Measurements from ENCODE around the gene HDGF.
A peak's percentile ranks its signal among the peaks of the same experiment; 100 is the strongest.
"Not testable (repeated sequence)": the region's sequence is repeated elsewhere in the genome, so short reads cannot be mapped to it uniquely, and the experiment has no call there.

The HDGF gene

GRCh38 chr1:156766298-156767100, 15.0 kb upstream of the HDGF start:
- no peak for DNase-seq

- no peak for DNase-seq
Observed at GRCh38 chr1:156765666-156766065, 14.2 kb upstream of the HDGF start.

GRCh38 chr1:156765136-156765535, 13.7 kb upstream of the HDGF start:
- DNase-seq = not testable (repeated sequence)

DNA sequence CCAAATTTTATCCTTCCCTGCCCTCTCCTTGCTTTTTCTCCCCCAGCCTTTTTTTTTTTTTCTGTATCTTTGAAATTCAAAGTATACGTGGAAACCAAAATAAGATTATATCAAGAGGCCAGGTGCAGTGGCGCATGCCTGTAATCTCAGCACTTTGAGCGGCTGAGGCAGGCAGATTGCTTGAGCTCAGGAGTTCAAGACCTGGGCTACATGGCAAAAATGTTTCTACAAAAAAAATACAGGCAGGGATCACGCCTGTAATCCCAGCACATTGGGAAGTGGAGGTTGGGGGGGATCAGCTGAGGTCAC, 9.3 kb upstream of the HDGF start:
- no peak for DNase-seq

GRCh38 chr1:156760092-156760795, 8.8 kb upstream of the HDGF start:
- no peak for DNase-seq

DNA sequence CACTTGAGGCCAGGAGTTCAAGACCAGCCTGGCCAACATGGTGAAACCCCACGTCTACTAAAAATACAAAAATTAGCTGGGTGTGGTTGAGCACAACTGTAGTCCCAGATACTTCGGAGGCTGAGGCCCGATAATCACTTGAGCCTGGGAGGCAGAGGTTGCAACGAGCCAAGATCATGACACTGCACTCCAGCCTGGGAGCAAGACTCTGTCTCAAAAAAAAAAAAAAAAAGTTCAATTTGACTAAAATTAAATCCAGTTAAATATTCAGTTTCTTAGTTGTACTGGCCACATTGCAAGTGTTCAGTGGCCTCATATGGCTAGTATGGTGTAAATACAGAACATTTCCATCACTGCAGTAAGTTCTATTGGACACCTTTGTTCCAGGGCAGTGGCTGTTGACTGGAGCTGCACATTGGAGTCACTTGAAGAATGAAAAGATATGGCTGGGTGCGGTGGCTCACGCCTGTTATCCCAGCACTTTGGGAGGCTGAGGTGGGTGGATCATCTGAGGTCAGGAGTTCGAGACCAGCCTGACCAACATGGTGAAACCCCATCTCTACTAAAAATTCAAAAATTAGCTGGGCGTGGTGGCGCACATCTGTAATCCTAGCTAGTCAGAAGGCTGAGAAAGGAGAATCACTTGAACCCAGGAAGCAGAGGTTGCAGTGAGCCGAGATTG, 6.2 kb upstream of the HDGF start:
- not testable (repeated sequence) for DNase-seq

DNA sequence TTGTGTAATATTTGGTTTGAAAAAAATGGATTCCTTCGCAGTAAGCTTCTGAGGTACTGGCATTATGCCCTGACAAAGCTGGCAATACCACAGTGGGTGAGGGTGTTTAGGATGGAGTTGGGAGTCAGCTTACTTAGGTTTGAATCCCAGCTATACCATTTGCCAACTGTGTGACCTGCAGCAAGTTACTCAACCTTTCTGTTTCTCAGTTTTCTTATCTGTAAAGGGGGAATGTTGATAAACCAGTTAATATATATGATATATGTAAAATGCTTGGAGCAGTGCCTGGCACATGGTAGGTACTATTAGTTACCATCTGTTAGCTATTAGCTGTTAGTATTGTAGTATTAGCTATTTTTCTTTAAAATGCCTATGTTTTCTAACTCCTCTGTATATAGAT, 4.9 kb upstream of the HDGF start:
- no peak for DNase-seq

DNA sequence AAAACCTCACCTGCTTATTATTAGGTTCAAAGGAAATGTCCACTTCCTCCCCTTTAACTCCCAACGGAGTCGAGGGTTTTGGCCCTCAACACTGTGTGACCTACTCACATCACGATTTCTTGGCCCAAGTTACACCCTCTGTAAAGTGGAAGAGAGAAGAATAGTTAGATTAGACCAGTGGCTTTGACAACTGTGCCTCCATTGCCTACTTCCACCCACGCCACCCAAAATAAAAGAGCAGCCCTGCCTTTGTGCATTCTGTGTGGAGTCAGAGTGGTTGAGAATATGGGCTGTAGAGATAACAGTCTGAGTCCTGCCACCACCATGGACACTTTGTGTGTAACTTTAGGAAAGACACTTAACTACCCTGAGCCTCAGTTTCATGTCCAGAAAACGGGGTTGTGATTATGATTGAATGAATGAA, 4.1 kb upstream of the HDGF start:
- no peak for DNase-seq

DNA sequence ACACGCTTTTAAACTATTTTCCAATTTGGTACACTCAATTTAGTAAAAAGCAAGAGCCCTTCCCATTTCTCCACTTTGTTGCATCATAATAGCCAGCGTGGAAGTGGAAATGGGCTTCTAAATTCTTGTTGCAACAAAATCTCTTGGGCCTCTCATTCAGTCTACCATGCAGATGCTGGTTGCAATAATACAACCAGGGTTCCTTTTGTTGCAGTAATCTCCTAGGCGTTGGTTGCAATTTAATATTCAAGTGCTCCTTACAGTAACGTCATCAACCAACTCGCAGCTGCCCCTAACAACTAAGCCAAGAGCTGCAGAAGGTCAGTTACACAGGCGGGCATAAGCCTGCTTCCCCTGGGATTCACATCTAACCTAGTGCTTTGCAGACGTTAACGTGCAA, 2.7 kb upstream of the HDGF start:
- no peak for DNase-seq

DNA sequence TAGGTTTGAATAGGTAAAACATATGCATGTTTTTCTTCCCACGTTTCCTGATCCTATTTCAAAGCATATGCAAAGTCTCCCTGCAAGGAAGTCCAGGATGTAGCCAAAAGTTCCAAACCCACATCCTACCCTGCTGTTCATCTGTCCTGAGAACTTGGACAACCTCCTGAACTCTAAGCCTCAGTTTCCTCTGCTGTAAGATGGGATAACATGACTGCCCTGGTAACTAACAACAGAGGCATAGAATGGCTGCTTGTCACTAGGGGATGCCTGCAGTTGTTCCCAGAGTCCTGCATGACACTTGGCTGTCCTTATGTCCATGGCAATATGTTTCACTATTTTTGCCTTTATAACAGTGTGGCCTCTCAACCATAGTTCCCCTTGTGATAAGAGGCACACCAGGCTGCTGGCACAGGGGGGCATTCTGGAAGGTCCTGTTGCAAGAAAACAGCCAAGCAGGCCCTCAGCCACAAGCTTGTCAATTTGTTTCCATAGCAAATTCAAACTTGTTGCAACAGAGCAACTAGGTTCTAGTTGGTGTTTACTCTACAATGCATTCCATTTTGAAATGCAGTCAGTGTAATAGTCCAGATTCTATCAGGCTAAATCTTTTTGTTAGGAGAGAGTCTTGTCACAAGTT, 1.5 kb upstream of the HDGF start:
- no peak for DNase-seq

GRCh38 chr1:156751757-156752481, 444 bp upstream of the HDGF start:
- peak; percentile 90 for DNase-seq

- no peak for DNase-seq
Observed at GRCh38 chr1:156750711-156751450, 594 bp downstream of the HDGF start.

- DNase-seq = no peak
Observed at GRCh38 chr1:156750191-156750672, 1.2 kb downstream of the HDGF start.

DNA sequence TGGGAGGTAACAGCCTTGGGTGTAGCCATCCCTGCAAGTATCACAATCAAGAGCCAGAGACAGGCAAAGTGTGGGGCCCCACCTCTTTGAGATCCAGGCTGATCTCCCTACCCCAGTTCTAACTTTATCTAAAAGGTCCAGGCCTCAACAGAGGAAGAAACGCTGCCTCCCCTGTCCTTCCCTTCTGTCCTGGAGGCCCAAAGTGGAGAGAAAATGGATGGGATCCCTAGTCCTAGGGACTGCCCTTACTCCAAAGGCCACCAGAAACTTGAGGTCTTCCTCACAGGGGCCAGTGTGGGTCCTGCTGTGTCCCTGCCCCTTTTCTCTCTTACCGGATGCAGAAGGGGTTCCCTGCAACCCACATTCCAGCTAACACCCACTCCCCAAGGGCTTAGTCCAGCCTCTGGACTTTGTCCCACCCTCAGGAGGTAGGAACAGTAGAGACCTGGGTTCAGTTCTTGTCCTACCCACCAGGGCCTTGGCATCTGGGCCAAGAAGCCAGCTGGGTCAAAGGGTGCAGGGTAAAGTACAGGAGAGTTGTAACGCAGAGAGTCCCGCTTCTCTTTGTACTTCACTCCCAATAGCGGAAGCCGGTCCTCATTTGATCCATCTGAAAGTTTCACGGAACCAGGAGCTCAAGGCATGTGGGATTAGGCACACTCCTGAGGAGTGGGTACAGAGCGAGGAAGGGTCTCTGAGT, 1.9 kb downstream of the HDGF start:
- no peak for DNase-seq

DNA sequence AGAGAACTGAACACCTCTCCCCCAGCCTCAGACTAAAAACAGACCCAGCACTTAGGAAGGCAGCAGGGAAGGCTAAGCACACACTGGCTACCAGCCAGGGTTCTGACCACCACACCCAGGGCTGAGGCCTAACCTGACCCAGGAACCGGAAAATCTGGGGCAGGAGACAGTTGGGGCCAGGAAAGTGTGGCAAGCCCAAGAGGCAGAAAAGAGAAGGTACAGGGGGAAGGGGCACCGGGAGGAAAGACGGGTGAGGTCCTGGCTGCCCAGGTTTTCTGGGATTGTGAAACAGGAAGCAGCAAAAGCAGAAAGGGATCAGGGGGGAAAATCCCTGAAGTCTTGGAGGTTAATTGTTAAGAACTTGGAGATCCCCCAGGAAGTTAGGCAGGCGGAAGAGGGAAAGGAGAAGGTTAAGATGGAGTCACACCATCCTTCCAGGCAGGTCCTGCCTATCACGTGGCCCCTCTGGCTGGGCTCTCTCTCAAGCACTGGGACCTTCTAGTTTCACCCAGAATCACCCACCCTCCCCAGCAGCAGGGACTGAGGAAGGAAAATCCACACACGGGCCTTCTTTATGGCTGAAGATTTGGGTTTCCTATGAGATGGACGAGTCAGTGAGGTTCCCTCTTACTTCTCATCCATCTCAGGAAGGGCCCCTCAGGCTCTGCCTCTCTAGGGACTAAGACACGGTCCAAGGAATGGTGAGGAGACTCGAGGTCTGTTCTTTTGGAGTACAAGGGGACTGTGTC, 2.6 kb downstream of the HDGF start:
- DNase-seq = no peak

GRCh38 chr1:156747742-156748669, 3.5 kb downstream of the HDGF start:
- no peak for DNase-seq

- peak; percentile 73 for DNase-seq
Observed at GRCh38 chr1:156746728-156747631, 4.5 kb downstream of the HDGF start.

DNA sequence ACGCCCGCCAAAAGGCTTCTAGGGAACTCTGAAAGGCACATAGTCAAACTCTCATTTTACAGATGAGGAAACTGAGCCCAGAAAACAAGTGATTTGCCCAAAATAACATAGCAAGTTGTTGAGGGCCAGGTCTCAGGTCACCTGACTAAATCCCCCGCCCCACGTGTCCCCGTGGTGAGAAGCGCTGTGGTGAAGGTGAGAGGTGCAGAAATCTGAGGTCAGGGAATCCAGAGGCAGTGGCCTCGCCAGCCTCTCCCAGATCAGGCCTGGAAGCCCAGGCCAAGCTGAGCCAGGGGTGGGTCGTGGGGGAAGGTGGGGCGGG, 5.1 kb downstream of the HDGF start:
- DNase-seq = no peak

All from amniotic stem cell (primary cell).